Mesendoderm (in vitro differentiated cells): Measurements from ENCODE around the gene FBXO8.

ENCODE experiments used
- DNase-seq: peaks from one replicate; pipeline ENCODE4 v3.0.0; 2013
- H2AK5ac ChIP-seq: 2 replicates; pipeline ENCODE4 v1.6.1; 2013; ENCODE audit warnings: low read length, inconsistent platforms
- H2BK120ac ChIP-seq: 2 replicates; pipeline ENCODE4 v1.6.1; 2013; ENCODE audit warnings: low read depth, mild to moderate bottlenecking, low read length, moderate library complexity, mixed read lengths
- H2BK15ac ChIP-seq: replicated peaks from 2 replicates; pipeline ENCODE4 v1.6.1; 2013; ENCODE audit warnings: low read depth, mild to moderate bottlenecking, moderate library complexity
- H2BK5ac ChIP-seq: 2 replicates; pipeline ENCODE4 v1.6.1; 2013; ENCODE audit warnings: low read length, inconsistent platforms
- H3K18ac ChIP-seq: 2 replicates; pipeline ENCODE4 v1.6.1; 2013; ENCODE audit warnings: mild to moderate bottlenecking, low read length, mixed read lengths
- H3K23ac ChIP-seq: one replicate; pipeline ENCODE4 v1.6.1; 2013; ENCODE audit warnings: low read length
- H3K27ac ChIP-seq: 2 replicates; pipeline ENCODE4 v1.5.1; 2013; ENCODE audit warnings: low read depth, mild to moderate bottlenecking, inconsistent platforms, low read length, moderate library complexity
- H3K27me3 ChIP-seq: 2 replicates; pipeline ENCODE4 v1.6.1; 2013; ENCODE audit warnings: low read length, control low read depth, mild to moderate bottlenecking, inconsistent platforms; ENCODE audit not compliant: insufficient read depth, poor library complexity
- H3K36me3 ChIP-seq: 2 replicates; pipeline ENCODE4 v1.6.1; 2013; ENCODE audit warnings: low read length, inconsistent platforms; ENCODE audit not compliant: control insufficient read depth, insufficient read depth
- H3K4ac ChIP-seq: one replicate; pipeline ENCODE4 v1.6.1; 2013; ENCODE audit warnings: low read depth, mild to moderate bottlenecking, low read length, moderate library complexity
- H3K4me1 ChIP-seq: 2 replicates; pipeline ENCODE4 v1.6.1; 2013; ENCODE audit warnings: low read depth, low read length, inconsistent platforms; ENCODE audit not compliant: control insufficient read depth
- H3K4me2 ChIP-seq: 2 replicates; pipeline ENCODE4 v1.6.1; 2013; ENCODE audit warnings: low read length
- H3K4me3 ChIP-seq: 2 replicates; pipeline ENCODE4 v1.5.1; 2013; ENCODE audit warnings: mild to moderate bottlenecking, low read length
- H3K56ac ChIP-seq: one replicate; pipeline ENCODE4 v1.6.1; 2013; ENCODE audit warnings: low read length
- H3K79me1 ChIP-seq: 2 replicates; pipeline ENCODE4 v1.6.1; 2013; ENCODE audit warnings: low read length, inconsistent platforms
- H3K79me2 ChIP-seq: 2 replicates; pipeline ENCODE4 v1.6.1; 2013; ENCODE audit warnings: mild to moderate bottlenecking, low read length; ENCODE audit not compliant: control insufficient read depth, insufficient read depth
- H3K9ac ChIP-seq: 2 replicates; pipeline ENCODE4 v1.6.1; 2013; ENCODE audit warnings: low read length, inconsistent platforms
- H4K5ac ChIP-seq: one replicate; pipeline ENCODE4 v1.6.1; 2013; ENCODE audit warnings: low read length
- H4K8ac ChIP-seq: one replicate; pipeline ENCODE4 v1.6.1; 2013; ENCODE audit warnings: low read depth, mild to moderate bottlenecking, control low read depth, low read length, moderate library complexity
- WGBS: extraction: QIAGEN DNeasy Blood & Tissue Kit; methylation state at CpG from one replicate; pipeline ENCODE4 v1.1.7; 2013; ENCODE audit warnings: low lambda C conversion rate, missing lambda C conversion rate; ENCODE audit not compliant: insufficient coverage; ENCODE audit errors: extremely low coverage; 5-methylcytosine and 5-hydroxymethylcytosine counted together

The FBXO8 gene

DNA sequence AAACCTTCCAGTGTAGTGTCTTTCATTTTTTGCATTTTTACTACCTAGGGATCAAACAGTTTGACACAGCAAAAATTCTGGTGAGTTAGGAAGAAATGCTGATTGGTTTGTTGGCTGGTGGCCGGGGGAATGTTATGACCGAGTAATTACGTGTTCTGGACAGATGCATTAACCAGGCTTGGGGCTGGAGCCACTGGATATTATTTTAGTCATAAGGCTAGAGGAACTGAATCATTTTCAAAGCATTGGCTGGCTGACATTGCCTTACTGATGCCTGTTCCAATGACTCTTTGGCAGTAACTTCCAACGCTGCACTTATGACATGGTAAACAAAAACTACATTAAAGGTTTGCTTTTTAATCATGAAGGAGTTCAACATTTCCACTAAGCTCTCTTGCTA lies 84.6 kb downstream of the FBXO8 start:
- no peak overlapping the region for H4K5ac ChIP-seq
- H3K4ac ChIP-seq, result no peak overlapping the region
- no peak overlapping the region for H3K23ac ChIP-seq
- no peak overlapping the region for H3K4me3 ChIP-seq
- no peaks in the 10 kb centered on the region for H3K79me2 ChIP-seq
- H3K27ac ChIP-seq, result no peak overlapping the region
- H2BK5ac ChIP-seq, result no peak overlapping the region
- H3K9ac ChIP-seq, result no peak overlapping the region
- H3K36me3 ChIP-seq, result no peaks in the 10 kb centered on the region
- H3K18ac ChIP-seq, result no peak overlapping the region
- H3K4me1 ChIP-seq, result no peaks in the 10 kb centered on the region
- DNase-seq, result no peak
- WGBS, result no CpG with 5 or more reads among the region's 4 CpGs
- H3K79me1 ChIP-seq, result no peaks in the 10 kb centered on the region
- no peak overlapping the region for H3K56ac ChIP-seq
- no peak overlapping the region for H4K8ac ChIP-seq
- H2BK120ac ChIP-seq, result no peak overlapping the region
- no peak overlapping the region for H3K4me2 ChIP-seq
- no peaks in the 10 kb centered on the region for H3K27me3 ChIP-seq
- H2BK15ac ChIP-seq, result no peak overlapping the region
- no peak overlapping the region for H2AK5ac ChIP-seq

DNA sequence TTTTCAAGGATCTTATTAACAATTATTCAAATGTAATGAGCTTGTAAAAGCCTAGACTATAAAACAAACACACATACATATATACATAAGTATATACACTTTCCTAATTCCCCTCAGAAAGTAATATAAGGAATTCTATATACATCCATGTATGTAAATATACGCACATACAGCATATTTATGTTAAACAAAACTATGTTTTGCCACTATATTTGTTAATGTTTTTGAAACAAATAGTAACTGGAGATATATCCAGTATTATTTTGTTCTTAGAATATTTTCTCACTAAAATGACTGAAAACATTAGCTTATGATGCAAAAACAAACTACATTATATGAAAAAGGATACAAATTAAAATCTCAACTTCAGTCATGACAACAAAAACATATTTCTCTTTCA lies 85.1 kb downstream of the FBXO8 start:
- Histone ChIP-seq H3K56ac (no peak overlapping the region), H3K4me3 (no peak overlapping the region), H3K4me1 (no peaks in the 10 kb centered on the region), H2BK120ac (no peak overlapping the region), H3K18ac (no peak overlapping the region), H2BK15ac (no peak overlapping the region), H3K4ac (no peak overlapping the region), H3K23ac (no peak overlapping the region), H3K27me3 (no peaks in the 10 kb centered on the region), H3K79me2 (no peaks in the 10 kb centered on the region), H3K4me2 (no peak overlapping the region), H2BK5ac (no peak overlapping the region), H3K79me1 (no peaks in the 10 kb centered on the region), H4K5ac (no peak overlapping the region), H2AK5ac (no peak overlapping the region), H3K9ac (no peak overlapping the region), H3K36me3 (no peaks in the 10 kb centered on the region), H4K8ac (no peak overlapping the region), H3K27ac (no peak overlapping the region)
- WGBS, result no CpG with 5 or more reads among the region's 1 CpG
- DNase-seq, result no peak

DNA sequence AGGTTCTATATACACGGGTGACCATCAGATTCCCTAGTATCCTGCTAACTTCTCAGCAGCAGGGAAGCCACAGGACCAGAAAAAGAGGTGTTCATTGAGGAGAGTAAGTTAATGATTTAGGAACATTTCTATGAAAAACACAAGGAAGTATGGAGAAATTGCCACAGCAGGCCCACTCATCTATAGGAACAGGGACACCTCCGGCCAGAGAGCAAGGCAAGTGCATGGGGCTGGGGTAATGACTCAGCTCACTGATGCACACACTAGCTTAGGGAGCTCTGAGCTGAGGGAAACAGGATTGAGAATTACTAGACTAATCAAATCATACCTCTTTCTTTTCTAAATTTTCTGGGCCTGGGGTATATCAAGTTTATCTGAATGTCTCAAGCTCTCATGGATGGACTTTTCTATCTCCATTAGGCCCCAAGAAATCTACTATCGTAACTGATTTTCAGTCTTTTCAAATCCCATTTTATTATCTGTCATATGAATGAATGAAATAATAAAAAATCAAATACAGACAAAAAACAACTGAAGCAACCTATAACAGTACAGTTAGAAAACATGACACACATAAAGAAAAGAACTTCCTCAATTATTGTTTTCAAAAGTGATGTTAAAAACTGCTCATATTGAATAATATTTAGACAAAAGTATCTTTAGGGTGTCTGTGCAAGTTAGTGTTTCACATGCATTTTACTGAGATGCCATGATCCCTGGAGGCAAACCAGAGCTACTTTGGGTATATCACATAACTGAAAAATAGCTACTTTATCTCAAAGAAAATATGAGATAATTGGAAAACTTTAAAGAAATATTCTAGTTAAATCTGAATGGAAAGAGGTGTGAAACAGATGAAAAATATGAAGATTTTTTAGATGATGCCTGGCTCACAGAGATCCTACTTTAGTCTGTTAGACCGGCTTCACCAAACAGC lies 89.8 kb downstream of the FBXO8 start:
- H4K5ac ChIP-seq, result no peak overlapping the region
- H2AK5ac ChIP-seq, result no peak overlapping the region
- H4K8ac ChIP-seq, result no peak overlapping the region
- DNase-seq, result no peak
- no peak overlapping the region for H3K4ac ChIP-seq
- H3K23ac ChIP-seq, result no peak overlapping the region
- no peak overlapping the region for H3K56ac ChIP-seq
- no CpG with 5 or more reads among the region's 4 CpGs for WGBS
- no peak overlapping the region for H2BK15ac ChIP-seq
- H3K4me2 ChIP-seq, result no peak overlapping the region
- no peaks in the 10 kb centered on the region for H3K79me2 ChIP-seq
- H3K4me1 ChIP-seq, result no peaks in the 10 kb centered on the region
- no peak overlapping the region for H3K18ac ChIP-seq
- H3K27ac ChIP-seq, result no peak overlapping the region
- H3K27me3 ChIP-seq, result no peaks in the 10 kb centered on the region
- no peaks in the 10 kb centered on the region for H3K36me3 ChIP-seq
- no peak overlapping the region for H2BK120ac ChIP-seq
- H3K4me3 ChIP-seq, result no peak overlapping the region
- no peaks in the 10 kb centered on the region for H3K79me1 ChIP-seq
- H3K9ac ChIP-seq, result no peak overlapping the region
- H2BK5ac ChIP-seq, result no peak overlapping the region

DNA sequence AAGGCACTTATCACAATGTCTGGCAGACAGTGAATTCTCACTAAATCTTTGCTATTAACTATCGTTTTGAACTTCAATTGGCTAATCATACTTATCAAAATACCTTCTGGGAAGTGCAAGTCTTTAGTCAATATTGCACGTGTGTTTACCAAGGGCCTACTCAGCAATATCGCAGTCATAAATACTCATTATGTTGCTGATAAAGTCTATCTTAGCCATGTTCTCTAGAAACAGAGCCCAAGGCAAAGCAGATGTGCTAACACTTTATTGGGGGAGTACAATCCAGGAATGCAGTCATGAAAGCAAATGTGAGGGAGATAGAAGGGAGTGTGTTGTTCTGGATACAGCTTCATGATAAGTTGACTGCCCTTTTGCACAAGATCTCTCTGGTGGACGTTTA lies 90.5 kb downstream of the FBXO8 start:
- no peak overlapping the region for H3K4me3 ChIP-seq
- no peak overlapping the region for H2BK15ac ChIP-seq
- H3K4me1 ChIP-seq, result no peaks in the 10 kb centered on the region
- H2BK120ac ChIP-seq, result no peak overlapping the region
- no peak overlapping the region for H3K18ac ChIP-seq
- no peak for DNase-seq
- no peaks in the 10 kb centered on the region for H3K79me1 ChIP-seq
- H3K4ac ChIP-seq, result no peak overlapping the region
- no peak overlapping the region for H3K4me2 ChIP-seq
- no peak overlapping the region for H2BK5ac ChIP-seq
- no peak overlapping the region for H3K23ac ChIP-seq
- no peaks in the 10 kb centered on the region for H3K27me3 ChIP-seq
- no CpG with 5 or more reads among the region's 4 CpGs for WGBS
- no peak overlapping the region for H3K9ac ChIP-seq
- H4K5ac ChIP-seq, result no peak overlapping the region
- H4K8ac ChIP-seq, result no peak overlapping the region
- no peaks in the 10 kb centered on the region for H3K36me3 ChIP-seq
- no peaks in the 10 kb centered on the region for H3K79me2 ChIP-seq
- no peak overlapping the region for H2AK5ac ChIP-seq
- no peak overlapping the region for H3K27ac ChIP-seq
- H3K56ac ChIP-seq, result no peak overlapping the region

DNA sequence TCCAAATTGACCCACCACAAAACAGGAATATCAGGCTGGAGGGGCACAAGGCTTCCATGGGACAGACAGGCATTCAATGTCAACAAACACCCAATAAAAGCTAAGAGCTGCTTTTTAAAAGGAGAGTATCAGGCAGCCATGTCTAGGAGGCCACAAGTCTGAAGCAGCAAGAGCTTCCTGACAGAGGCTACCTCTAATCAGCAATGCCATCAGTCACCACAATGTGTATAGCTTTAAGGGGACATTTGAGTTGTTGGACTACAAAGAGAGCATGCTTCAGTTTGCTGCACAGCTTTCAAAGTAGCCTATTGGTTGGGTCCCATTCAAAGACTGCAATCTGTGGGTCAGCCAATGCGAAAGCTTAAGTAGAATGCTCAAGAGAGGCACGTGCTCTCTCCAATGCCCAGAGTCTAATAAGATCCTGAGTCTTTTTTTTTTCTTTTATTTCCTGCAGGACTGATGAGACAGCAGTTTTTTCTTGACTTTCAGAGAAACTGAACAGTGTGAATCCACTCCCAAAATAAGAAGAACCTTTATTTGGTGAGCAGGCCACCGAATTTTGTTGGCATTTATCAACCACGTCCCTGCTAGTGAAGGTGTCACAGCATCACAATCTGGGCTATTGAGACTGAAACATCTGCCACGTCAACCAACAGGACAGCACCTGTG lies 92.5 kb downstream of the FBXO8 start:
- Histone ChIP-seq H2AK5ac (no peak overlapping the region), H2BK15ac (no peak overlapping the region), H3K27ac (no peak overlapping the region), H3K9ac (no peak overlapping the region), H2BK5ac (no peak overlapping the region), H3K18ac (no peak overlapping the region), H4K8ac (no peak overlapping the region), H4K5ac (no peak overlapping the region), H3K36me3 (no peaks in the 10 kb centered on the region), H3K27me3 (no peaks in the 10 kb centered on the region), H3K4me2 (no peak overlapping the region), H3K4me3 (no peak overlapping the region), H2BK120ac (no peak overlapping the region), H3K4me1 (no peaks in the 10 kb centered on the region), H3K56ac (no peak overlapping the region), H3K23ac (no peak overlapping the region), H3K79me1 (no peaks in the 10 kb centered on the region), H3K79me2 (no peaks in the 10 kb centered on the region), H3K4ac (no peak overlapping the region)
- no CpG with 5 or more reads among the region's 5 CpGs for WGBS
- DNase-seq, result no peak
